HG02798 (cell line): ENCODE data around the gene KEAP1.

ENCODE experiments used
- ATAC-seq: cut with Tn5 transposase; IDR thresholded peaks from one replicate; pipeline ENCODE4 v1.9.1; 2021; ENCODE audit warnings: mild to moderate bottlenecking; ENCODE audit not compliant: unreplicated experiment, poor library complexity

KEAP1 gene

DNA sequence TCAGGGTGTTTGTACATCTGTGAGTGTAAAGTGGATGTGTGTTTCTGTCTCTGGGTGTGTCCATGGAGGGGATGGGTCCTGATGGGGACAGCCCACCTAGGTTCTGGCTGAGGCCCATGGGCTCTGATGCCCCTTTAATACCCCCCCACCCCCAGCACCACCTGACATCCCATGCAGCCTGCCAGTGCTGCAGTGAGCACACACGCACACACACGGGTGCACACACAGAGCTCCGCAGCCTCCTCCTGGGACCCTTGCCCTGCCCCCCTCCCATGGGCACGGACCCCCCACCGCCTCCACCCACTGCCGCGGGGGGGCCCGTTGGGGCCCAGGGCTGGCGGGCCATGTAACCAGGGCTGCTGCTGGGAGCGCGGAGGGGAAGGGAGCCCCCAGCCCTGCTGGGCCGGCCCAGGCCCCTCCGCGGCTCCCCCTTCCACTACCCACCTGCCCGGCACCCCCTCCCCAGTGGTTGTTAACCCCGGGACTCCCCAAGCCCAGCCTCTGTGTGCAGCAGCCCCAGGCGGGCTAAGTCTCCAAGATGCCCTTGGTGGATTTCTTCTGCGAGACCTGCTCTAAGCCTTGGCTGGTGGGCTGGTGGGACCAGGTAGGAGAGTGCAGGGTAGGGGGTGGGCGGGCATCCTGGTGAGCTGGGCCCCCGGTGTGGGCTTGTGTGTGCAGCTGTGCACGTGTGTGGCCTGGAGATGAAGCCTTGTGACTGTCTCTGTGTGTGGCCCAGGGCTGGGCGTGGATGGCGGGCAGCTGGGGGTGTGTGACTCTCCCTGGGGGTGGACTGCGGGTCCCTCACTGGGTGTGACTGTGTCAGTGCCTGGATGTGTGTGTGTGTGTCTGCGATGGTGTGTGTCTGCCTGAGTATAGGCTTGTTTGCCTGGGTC is 50.2 kb downstream of the KEAP1 start:
- no peak for ATAC-seq

DNA sequence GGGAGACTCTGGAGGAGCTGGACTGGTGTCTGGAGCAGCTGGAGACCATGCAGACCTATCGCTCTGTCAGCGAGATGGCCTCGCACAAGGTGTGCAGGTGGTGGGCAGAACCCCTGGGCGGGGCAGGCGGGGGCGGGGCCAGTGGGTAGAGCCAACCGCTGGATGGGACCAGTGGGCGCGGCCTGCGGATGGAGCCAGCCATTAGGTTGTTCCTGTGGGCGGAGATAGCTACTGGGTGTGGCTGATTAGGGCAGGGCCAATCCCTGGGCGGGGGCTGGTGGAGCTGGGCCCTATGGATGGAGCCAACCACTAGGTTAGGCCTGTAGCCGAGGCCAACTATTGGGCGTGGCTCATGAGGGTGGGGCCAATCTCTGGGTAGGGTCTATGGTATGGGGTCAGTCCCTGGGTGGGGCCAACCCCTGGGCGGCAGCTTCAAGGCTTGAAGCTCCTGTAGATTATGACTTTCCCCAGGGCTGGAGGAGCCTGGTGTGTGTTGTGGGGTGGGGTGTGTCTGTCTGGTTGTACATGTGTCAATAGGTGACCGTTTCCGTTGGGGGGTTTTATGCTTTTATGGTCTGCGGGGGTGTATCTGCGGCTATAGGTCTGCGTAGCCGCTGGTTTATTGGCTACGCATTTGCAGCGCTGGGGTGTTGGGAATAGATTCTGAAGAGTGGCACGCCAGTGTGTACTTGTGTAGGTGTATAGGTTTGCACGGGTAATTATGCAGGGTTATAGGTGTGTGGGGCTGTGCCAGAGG is 52.1 kb downstream of the KEAP1 start:
- no peak for ATAC-seq

DNA sequence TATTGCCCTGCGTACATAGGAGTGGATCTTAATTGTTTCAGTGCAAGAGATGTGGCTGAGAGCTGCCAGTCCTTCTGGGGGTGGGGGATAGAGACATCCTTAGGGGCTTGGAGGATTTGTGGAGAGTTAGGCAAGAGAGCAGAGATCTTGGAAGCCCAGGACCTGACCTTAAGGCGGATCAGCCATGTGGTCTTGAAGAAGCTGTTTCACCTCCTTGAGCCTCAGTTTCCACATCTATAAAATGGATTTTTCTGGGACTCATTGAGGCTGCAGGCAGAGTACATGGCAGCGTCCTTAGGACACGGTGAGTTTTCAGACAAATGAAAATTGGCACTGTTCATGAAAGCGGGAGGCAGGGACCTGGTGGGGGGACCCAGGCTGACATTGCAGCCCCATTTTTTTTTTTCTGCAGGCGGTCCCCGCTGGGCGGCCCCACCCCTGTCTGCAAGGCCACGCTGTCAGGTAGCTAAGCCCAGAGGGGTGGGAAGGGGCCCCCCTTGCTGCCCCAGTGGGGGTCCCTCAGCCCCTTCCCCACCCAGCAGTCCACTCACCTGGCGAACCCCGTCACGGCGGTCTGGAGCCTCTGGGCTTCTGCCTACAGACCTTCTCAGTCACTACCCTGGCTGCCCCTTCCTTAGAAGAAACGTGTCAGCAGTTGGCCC is 52.8 kb downstream of the KEAP1 start:
- no peak for ATAC-seq

DNA sequence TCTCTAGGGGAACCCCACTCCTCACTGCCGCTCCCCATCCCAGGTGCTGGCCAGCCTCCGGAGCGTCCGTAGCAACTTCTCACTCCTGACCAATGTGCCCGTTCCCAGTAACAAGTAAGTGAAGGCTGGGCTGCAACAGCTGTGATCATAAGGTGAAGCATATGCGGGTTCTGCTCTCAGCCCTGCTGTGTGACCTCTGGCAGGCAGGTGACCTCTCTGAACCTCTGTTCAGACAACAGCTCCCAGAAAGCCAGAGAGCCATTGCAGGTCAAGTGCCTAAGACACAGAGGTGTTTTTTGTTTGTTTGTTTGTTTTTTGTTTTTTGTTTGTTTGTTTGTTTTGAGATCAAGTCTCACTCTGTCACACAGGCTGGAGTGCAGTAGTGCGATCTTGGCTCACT is 54.1 kb downstream of the KEAP1 start:
- ATAC-seq, result no peak

DNA sequence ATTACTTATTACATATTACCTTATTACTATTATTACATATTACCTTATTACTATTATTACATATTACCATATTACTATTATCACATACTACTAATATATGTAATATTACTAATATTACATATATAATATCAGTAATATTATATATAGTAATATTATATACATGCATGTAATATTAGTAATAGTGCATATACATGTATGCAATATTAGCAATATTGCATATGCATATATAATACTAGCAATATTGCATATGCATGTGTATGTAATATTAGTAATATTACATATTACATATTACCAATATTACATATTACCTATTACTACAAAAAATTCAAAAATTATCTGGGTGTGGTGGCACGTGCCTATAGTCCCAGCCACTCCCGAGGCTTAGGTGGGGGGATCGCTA is 60.5 kb downstream of the KEAP1 start:
- ATAC-seq, result no peak

DNA sequence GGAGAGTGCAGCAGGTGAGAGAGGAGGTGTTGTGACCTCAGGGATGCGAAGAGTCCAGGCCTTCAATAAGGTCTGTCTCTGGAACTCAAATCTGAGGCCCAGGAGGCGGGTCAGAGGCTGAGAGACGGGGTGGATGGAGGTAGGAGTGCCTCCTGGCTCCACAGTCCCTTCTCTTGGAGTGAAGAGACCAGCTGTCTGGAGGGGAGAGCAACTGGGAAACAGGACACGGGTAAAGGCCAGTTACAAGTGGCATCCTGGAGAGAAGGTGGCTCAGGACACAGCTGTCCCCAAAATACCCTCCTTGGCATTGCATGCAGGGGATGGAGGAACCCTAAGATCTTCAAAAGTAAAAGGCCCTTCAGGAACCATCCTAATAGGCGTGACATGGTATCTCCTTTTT is 63.6 kb downstream of the KEAP1 start:
- ATAC-seq, result no peak
